Right lobe of liver (tissue), 6 donors: ENCODE data around the gene C19orf38. TPM values are rescaled to one million over a fixed set of nuclear protein-coding genes. Genes with fewer than 3 reads are reported as not detected.
A peak's percentile ranks its signal among the peaks of the same experiment; 100 is the strongest.

Experiments used
- ATAC-seq, 4 donors: fragments of 200-7000 bp; cut with Tn5 transposase; one replicate each; pipeline ENCODE4 v1.9.1; 2020; ENCODE audit warnings: mild to moderate bottlenecking in 4 of 4, moderate library complexity in 4 of 4
- DNase-seq, 3 donors: peaks; one replicate each; pipeline ENCODE4 v3.0.0-alpha.2; 2020
- H3K27ac ChIP-seq, 3 donors: fragments of 200-600 bp; one replicate each; pipeline ENCODE4 v1.8.0; 2022
- H3K27me3 ChIP-seq, 2 donors: fragments of 200-600 bp; one replicate each; pipeline ENCODE4 v1.8.0; 2022
- H3K36me3 ChIP-seq, 4 donors: fragments of 200-600 bp; sonication (generic) in 1 of 4; one replicate each; pipeline versions ENCODE4 v1.5.1 to v1.8.0; 2017 to 2022; ENCODE audit warnings: control low read depth in 1 of 4
- H3K4me1 ChIP-seq, 4 donors: fragments of 200-600 bp; sonication (generic) in 1 of 4; one replicate each; pipeline versions ENCODE4 v1.5.1 to v1.8.0; 2017 to 2022; ENCODE audit warnings: control low read depth in 1 of 4
- H3K4me3 ChIP-seq, 3 donors: fragments of 200-600 bp; one replicate each; pipeline ENCODE4 v1.8.0; 2022
- H3K9me3 ChIP-seq, 4 donors: fragments of 200-600 bp; sonication (generic) in 1 of 4; one replicate each; pipeline versions ENCODE4 v1.5.1 to v1.8.0; 2017 to 2022; ENCODE audit warnings: control low read depth in 1 of 4
- POLR2A ChIP-seq: fragments of 450-650 bp; IDR thresholded peaks from one replicate; pipeline ENCODE4 v1.6.1; 2017; ENCODE audit warnings: antibody characterized with exemption, mild to moderate bottlenecking
- WGBS: methylation state at CpG from one replicate; pipeline ENCODE4 v1.1.6; 2018; ENCODE audit warnings: low coverage, low lambda C conversion rate; ENCODE audit not compliant: insufficient coverage; ENCODE audit errors: missing lambda C conversion rate; 5-methylcytosine and 5-hydroxymethylcytosine counted together
- intact Hi-C, 2 donors: fragments of 100-400 bp; cut with DNase I; formaldehyde crosslinking; loops; one replicate each; pipeline versions ENCODE4 v1.11.2 to v1.14.1; 2022
- total RNA-seq, 6 experiments: library from RNA; depleted of rRNA in 2 of 6; stranded (reverse); fragments of >200 nt in 2 of 6; fragmentation: NEBNext Ultra II Directional in 3 of 6; extraction: Animal tissue kit (Norgen Biotek cat#: 25700) in 3 of 6; gene quantifications; one replicate each; pipeline versions ENCODE4 v1.1.0 to v1.2.4, GENCODE V29; 2016 to 2023
- TF ChIP-seq, protein P1 (sequence below), 4 donors: fragments of 200-600 bp in 3 of 4; fragments of 450-650 bp in 1 of 4; IDR thresholded peaks; one replicate each; pipeline versions ENCODE4 v1.5.1 to v1.8.0; 2016 to 2022; ENCODE audit warnings: antibody characterized with exemption in 4 of 4, mild to moderate bottlenecking in 2 of 4
- donor health status: DM: no; HTN: yes; CAD: no.
- donor health status: DM: no; HTN: no; CAD: no.
- donor health status: DM: no; HTN: no; CAD: no.
- donor health status: DM: no; HTN: yes; CAD: no.
- donor health status: DM: no; HTN: yes; CAD: no.

Gene C19orf38
- total RNA-seq, 6 experiments from 2014 or later: 0.58 to 2.7 (median 1.4) TPM

DNA sequence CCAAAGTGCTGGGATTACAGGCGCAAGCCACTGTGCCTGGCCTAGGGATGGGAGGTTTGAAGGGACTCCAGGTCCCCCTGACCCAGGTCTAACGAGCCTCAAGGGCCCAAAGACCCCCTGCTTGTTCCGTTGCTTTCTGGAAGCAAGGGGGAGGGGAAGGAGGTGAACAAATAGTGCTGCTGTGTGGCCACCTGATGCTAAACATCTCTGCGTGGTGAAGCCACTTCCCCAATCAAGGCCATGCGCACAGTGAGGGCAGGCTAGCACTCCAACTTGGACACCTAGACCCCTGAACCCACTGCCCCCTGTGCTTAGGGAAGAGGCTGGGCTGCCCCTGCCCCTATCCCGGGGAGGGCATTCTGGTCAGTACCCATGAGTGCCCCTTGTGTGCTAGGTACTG is 47.1 kb downstream of the C19orf38 start:
- Histone ChIP-seq H3K9me3 (no peaks in the 10 kb centered on the region), H3K27me3 (no peaks in the 10 kb centered on the region), H3K27ac (no peak overlapping the region), H3K36me3 (no peaks in the 10 kb centered on the region), H3K4me1 (peaks cover 0 to 20% (median 4%) of the 10 kb centered on the region in 4 donors), H3K4me3 (no peak overlapping the region)
- 90% methylated on average over 2 of the region's 6 CpGs for WGBS
- TF ChIP-seq, protein P1, sequence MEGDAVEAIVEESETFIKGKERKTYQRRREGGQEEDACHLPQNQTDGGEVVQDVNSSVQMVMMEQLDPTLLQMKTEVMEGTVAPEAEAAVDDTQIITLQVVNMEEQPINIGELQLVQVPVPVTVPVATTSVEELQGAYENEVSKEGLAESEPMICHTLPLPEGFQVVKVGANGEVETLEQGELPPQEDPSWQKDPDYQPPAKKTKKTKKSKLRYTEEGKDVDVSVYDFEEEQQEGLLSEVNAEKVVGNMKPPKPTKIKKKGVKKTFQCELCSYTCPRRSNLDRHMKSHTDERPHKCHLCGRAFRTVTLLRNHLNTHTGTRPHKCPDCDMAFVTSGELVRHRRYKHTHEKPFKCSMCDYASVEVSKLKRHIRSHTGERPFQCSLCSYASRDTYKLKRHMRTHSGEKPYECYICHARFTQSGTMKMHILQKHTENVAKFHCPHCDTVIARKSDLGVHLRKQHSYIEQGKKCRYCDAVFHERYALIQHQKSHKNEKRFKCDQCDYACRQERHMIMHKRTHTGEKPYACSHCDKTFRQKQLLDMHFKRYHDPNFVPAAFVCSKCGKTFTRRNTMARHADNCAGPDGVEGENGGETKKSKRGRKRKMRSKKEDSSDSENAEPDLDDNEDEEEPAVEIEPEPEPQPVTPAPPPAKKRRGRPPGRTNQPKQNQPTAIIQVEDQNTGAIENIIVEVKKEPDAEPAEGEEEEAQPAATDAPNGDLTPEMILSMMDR (IDR thresholded peaks at IDR 0.05): no peak
- TF ChIP-seq POLR2A: no peak
- DNase-seq (no peak), ATAC-seq (no peak)
- intact Hi-C loops: no loop called here

DNA sequence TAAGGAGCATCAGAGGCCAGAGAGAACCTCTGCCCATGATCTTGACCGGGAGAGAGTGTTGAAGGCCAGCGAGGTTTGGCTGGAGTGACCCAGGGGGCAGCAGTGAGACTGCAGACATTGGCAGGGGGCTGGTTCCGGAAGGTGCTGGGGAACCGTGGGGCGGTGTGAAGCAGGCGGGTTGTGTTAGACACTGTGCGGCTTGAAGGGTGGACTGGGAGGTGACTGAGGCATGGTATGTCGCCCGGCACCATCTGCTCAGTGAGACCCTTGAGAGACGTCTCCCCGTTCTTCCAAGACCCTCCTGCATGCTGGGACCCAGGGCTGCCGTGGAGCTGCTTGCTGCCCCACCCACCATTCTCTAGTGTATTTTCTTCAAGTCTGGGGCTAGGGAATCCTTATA is 47.7 kb downstream of the C19orf38 start:
- no peak for TF ChIP-seq POLR2A
- TF ChIP-seq, protein P1 (IDR thresholded peaks at IDR 0.05): no peak
- Histone ChIP-seq H3K36me3 (no peaks in the 10 kb centered on the region), H3K4me1 (peaks cover 0 to 20% (median 4%) of the 10 kb centered on the region in 4 donors), H3K4me3 (no peak overlapping the region), H3K9me3 (no peaks in the 10 kb centered on the region), H3K27ac (no peak overlapping the region), H3K27me3 (no peaks in the 10 kb centered on the region)
- 83% methylated on average over 7 of the region's 12 CpGs for WGBS
- no peak for DNase-seq
- intact Hi-C loops: no loop called here
- no peak for ATAC-seq

DNA sequence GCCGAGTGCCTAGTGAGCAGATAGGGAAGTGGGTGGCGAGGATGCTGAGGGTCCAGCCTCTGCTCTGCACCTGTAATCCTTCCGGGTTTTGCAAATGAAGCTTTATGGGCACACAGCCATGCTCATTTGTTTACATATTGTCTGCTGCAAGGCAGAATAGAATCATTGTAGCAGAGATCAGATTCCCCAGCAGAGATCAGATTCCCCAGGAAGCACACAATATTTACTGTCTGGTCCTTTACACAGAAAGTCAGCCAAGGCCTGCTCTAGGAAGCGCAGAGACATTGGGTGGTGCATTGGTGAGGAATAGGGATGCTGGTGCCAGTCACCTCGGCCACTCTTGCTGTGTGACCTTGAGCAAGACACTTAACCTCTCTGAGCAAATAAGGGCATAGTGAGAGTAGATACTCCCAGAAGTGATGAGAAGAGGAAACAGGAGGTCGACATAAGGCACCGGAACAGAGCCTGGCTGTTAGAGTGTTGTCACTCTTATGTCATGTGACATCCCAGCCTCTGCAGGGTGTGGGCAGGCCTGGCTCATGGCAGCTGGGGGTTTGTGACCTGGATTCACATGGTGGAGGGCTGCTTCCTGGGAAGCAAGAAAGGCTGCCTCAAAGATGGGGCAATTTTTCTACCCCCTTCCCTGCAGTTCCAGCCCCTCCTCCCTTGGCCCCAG is 48.8 kb downstream of the C19orf38 start:
- Histone ChIP-seq H3K27ac (no peak overlapping the region), H3K27me3 (no peaks in the 10 kb centered on the region), H3K4me3 (no peak overlapping the region), H3K36me3 (no peaks in the 10 kb centered on the region), H3K4me1 (peaks cover 0 to 20% (median 4%) of the 10 kb centered on the region in 4 donors), H3K9me3 (no peaks in the 10 kb centered on the region)
- 20% methylated on average over 5 of the region's 7 CpGs for WGBS
- intact Hi-C loops: no loop called here
- DNase-seq (no peak), ATAC-seq (peak; percentile 12 to 52 (median 32))
- no peak for TF ChIP-seq POLR2A
- TF ChIP-seq, protein P1 (IDR thresholded peaks at IDR 0.05): no peak

- intact Hi-C loops: no loop called here
- WGBS: 50% methylated on average over 2 of the region's 10 CpGs
- ATAC-seq: peak in 1 of 4 donors; percentile 2
Observed at GRCh38 chr19:10898633-10899032, 50.4 kb downstream of the C19orf38 start.

More at GRCh38 chr19:10898633-10899032, 50.4 kb downstream of the C19orf38 start:
- Histone ChIP-seq H3K9me3 (no peaks in the 10 kb centered on the region), H3K27me3 (no peaks in the 10 kb centered on the region), H3K27ac (no peak overlapping the region), H3K4me3 (no peak overlapping the region), H3K36me3 (no peaks in the 10 kb centered on the region), H3K4me1 (peaks cover 0 to 20% (median 4%) of the 10 kb centered on the region in 4 donors)
- no peak for DNase-seq
- TF ChIP-seq, protein P1 (IDR thresholded peaks at IDR 0.05): no peak
- TF ChIP-seq POLR2A: no peak
